Measurements from ENCODE around the gene TRIML1. TPM values are rescaled to one million over a fixed set of nuclear protein-coding genes. Genes with fewer than 3 reads are reported as not detected.

TRIML1 gene
- total RNA-seq, 1 donor from 2014 or later, result not detected

- Mint-ChIP-seq H3K36me3 (ENCODE audit: low read depth) (no peaks in the 10 kb centered on the region), H3K4me1 (no peaks in the 10 kb centered on the region), H3K4me3 (no peak overlapping the region), H3K9me3 (peaks cover 3% of the 10 kb centered on the region), H3K27me3 (no peaks in the 10 kb centered on the region), H3K27ac (no peak overlapping the region)
- intact Hi-C loops (cut with micrococcal nuclease), result no loop called here
- DNase-seq, result no peak
Observed at GRCh38 chr4:188162698-188163097, 23.5 kb downstream of the TRIML1 start.

GRCh38 chr4:188168726-188169373 lies 29.6 kb downstream of the TRIML1 start:
- no peaks in the 10 kb centered on the region for H3K27me3 Mint-ChIP-seq
- H3K9me3 Mint-ChIP-seq, result peaks cover 14% of the 10 kb centered on the region

GRCh38 chr4:188171551-188171950 lies 32.3 kb downstream of the TRIML1 start:
- H3K9me3 Mint-ChIP-seq, result peaks cover 22% of the 10 kb centered on the region
- H3K36me3 Mint-ChIP-seq (ENCODE audit: low read depth), result no peaks in the 10 kb centered on the region
- no peak overlapping the region for H3K4me3 Mint-ChIP-seq
- H3K27me3 Mint-ChIP-seq, result no peaks in the 10 kb centered on the region
- no peaks in the 10 kb centered on the region for H3K4me1 Mint-ChIP-seq
- intact Hi-C loops (cut with micrococcal nuclease), result no loop called here
- DNase-seq, result no peak
- no peak overlapping the region for H3K27ac Mint-ChIP-seq

More at GRCh38 chr4:188168726-188169373, 29.6 kb downstream of the TRIML1 start:
- Mint-ChIP-seq H3K27ac (no peak overlapping the region), H3K4me3 (no peak overlapping the region), H3K36me3 (ENCODE audit: low read depth) (no peaks in the 10 kb centered on the region), H3K4me1 (no peaks in the 10 kb centered on the region)
- intact Hi-C loops (cut with micrococcal nuclease), result no loop called here
- no peak for DNase-seq

- intact Hi-C loops (cut with micrococcal nuclease), result no loop called here
- H3K4me3 Mint-ChIP-seq, result no peak overlapping the region
- no peaks in the 10 kb centered on the region for H3K4me1 Mint-ChIP-seq
- H3K9me3 Mint-ChIP-seq, result peaks cover 21% of the 10 kb centered on the region
- no peaks in the 10 kb centered on the region for H3K36me3 Mint-ChIP-seq (ENCODE audit: low read depth)
- no peak for DNase-seq
- H3K27me3 Mint-ChIP-seq, result no peaks in the 10 kb centered on the region
- H3K27ac Mint-ChIP-seq, result no peak overlapping the region
Observed at GRCh38 chr4:188175288-188175687, 36.0 kb downstream of the TRIML1 start.

- Mint-ChIP-seq H3K9me3 (peaks cover 20% of the 10 kb centered on the region), H3K4me3 (no peak overlapping the region), H3K27ac (no peak overlapping the region), H3K36me3 (ENCODE audit: low read depth) (no peaks in the 10 kb centered on the region), H3K4me1 (no peaks in the 10 kb centered on the region), H3K27me3 (no peaks in the 10 kb centered on the region)
- intact Hi-C loops (cut with micrococcal nuclease), result no loop called here
- DNase-seq, result no peak
Observed at GRCh38 chr4:188177997-188178675, 38.9 kb downstream of the TRIML1 start.

GRCh38 chr4:188178806-188179205 lies 39.6 kb downstream of the TRIML1 start:
- Mint-ChIP-seq H3K36me3 (ENCODE audit: low read depth) (no peaks in the 10 kb centered on the region), H3K27me3 (no peaks in the 10 kb centered on the region), H3K4me1 (no peaks in the 10 kb centered on the region), H3K27ac (no peak overlapping the region), H3K9me3 (peaks cover 20% of the 10 kb centered on the region), H3K4me3 (no peak overlapping the region)
- intact Hi-C loops (cut with micrococcal nuclease), result no loop called here
- DNase-seq, result no peak

GRCh38 chr4:188187106-188187505 lies 47.9 kb downstream of the TRIML1 start:
- Mint-ChIP-seq H3K36me3 (ENCODE audit: low read depth) (no peaks in the 10 kb centered on the region), H3K4me3 (no peak overlapping the region), H3K4me1 (no peaks in the 10 kb centered on the region), H3K27ac (no peak overlapping the region), H3K9me3 (peaks cover 3% of the 10 kb centered on the region), H3K27me3 (no peaks in the 10 kb centered on the region)
- intact Hi-C loops (cut with micrococcal nuclease), result no loop called here
- DNase-seq, result no peak

GRCh38 chr4:188190461-188190860 lies 51.2 kb downstream of the TRIML1 start:
- Mint-ChIP-seq H3K4me1 (no peaks in the 10 kb centered on the region), H3K36me3 (ENCODE audit: low read depth) (no peaks in the 10 kb centered on the region), H3K27me3 (no peaks in the 10 kb centered on the region), H3K9me3 (no peaks in the 10 kb centered on the region), H3K27ac (no peak overlapping the region), H3K4me3 (no peak overlapping the region)
- DNase-seq, result no peak
- intact Hi-C loops (cut with micrococcal nuclease), result no loop called here

GRCh38 chr4:188194421-188194820 lies 55.2 kb downstream of the TRIML1 start:
- no peak for DNase-seq
- Mint-ChIP-seq H3K27ac (no peak overlapping the region), H3K27me3 (no peaks in the 10 kb centered on the region), H3K4me1 (no peaks in the 10 kb centered on the region), H3K4me3 (no peak overlapping the region), H3K9me3 (no peaks in the 10 kb centered on the region), H3K36me3 (ENCODE audit: low read depth) (no peaks in the 10 kb centered on the region)
- intact Hi-C loops (cut with micrococcal nuclease), result no loop called here

GRCh38 chr4:188195389-188195985 lies 56.2 kb downstream of the TRIML1 start:
- no peaks in the 10 kb centered on the region for H3K36me3 Mint-ChIP-seq (ENCODE audit: low read depth)
- intact Hi-C loops (cut with micrococcal nuclease), result no loop called here
- no peaks in the 10 kb centered on the region for H3K27me3 Mint-ChIP-seq
- no peaks in the 10 kb centered on the region for H3K9me3 Mint-ChIP-seq
- no peak overlapping the region for H3K27ac Mint-ChIP-seq
- no peaks in the 10 kb centered on the region for H3K4me1 Mint-ChIP-seq
- no peak overlapping the region for H3K4me3 Mint-ChIP-seq
- DNase-seq, result no peak

- H3K4me3 Mint-ChIP-seq, result no peak overlapping the region
- peaks cover 3% of the 10 kb centered on the region for H3K9me3 Mint-ChIP-seq
- H3K36me3 Mint-ChIP-seq (ENCODE audit: low read depth), result no peaks in the 10 kb centered on the region
- no peak for DNase-seq
- H3K27me3 Mint-ChIP-seq, result no peaks in the 10 kb centered on the region
- intact Hi-C loops (cut with micrococcal nuclease), result no loop called here
- no peak overlapping the region for H3K27ac Mint-ChIP-seq
- no peaks in the 10 kb centered on the region for H3K4me1 Mint-ChIP-seq
Observed at GRCh38 chr4:188196134-188196735, 57.0 kb downstream of the TRIML1 start.

Other genes starting within 250 kb of the TRIML1 start
- gene ZFP42, start 143.7 kb upstream of the TRIML1 start, total RNA-seq, result 0.12 TPM in 1 of 2 replicates, not detected in the other
- not detected in 2 replicates for gene TRIML2, start 29.8 kb upstream of the TRIML1 start, total RNA-seq